BE2C (cell line): Measurements from ENCODE around the gene ADAMTS12.

ENCODE experiments used
- DNase-seq: peaks from one replicate; pipeline ENCODE4 v3.0.0-alpha.2; 2020
- H3K27me3 ChIP-seq: fragments of 250-450 bp; sonication (Bioruptor Pico); 2 replicates; pipeline ENCODE4 v1.5.1; 2020; ENCODE audit warnings: mild to moderate bottlenecking
- H3K36me3 ChIP-seq: fragments of 250-450 bp; sonication (Bioruptor Pico); 2 replicates; pipeline ENCODE4 v1.5.1; 2020; ENCODE audit warnings: mild to moderate bottlenecking
- H3K4me1 ChIP-seq: fragments of 250-450 bp; sonication (Bioruptor Pico); 2 replicates; pipeline ENCODE4 v1.5.1; 2020
- H3K4me3 ChIP-seq: 2 replicates; pipeline ENCODE4 v1.5.1; 2011; ENCODE audit warnings: low read depth, low read length
- H3K9me3 ChIP-seq: fragments of 250-450 bp; sonication (Bioruptor Pico); 2 replicates; pipeline ENCODE4 v1.5.1; 2020
- TF ChIP-seq, protein P1 (sequence below): IDR thresholded peaks from 2 replicates; pipeline ENCODE4 v1.5.1; 2012; ENCODE audit warnings: mild to moderate bottlenecking, low read depth, low read length

Gene ADAMTS12

DNA sequence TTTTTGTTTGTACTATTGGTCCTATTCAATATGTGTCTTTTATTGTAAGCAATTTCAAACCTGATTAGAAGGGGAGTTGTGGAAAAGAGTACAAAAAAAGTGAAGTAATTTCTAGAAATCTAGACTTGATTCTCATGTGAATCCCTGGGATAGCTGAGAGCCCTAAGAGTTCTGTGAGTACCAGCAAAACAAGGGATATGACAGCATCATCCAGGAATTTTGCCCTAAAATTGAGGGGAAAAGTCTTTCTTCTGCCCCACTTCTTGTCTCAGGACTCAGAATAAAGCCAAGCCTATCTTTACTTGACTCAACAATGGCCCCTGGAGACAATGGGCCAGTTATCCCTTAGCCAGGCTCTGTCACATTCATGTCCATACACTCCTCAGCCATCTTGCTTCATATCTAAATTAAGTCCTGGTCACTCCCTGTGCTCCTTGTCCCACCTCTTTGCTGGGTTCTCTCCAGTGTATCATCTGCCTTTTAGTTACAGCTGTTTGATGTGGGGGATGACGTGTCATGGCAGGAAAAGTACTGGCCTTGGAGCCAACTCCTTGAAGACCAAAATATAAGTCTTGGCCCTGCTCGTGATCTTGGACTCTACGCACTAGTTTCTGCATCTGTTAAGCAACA lies 81.2 kb downstream of the ADAMTS12 start:
- no peak for DNase-seq
- Histone ChIP-seq H3K4me1 (no peaks in the 10 kb centered on the region), H3K9me3 (no peaks in the 10 kb centered on the region), H3K27me3 (peaks cover 3% of the 10 kb centered on the region; the same call in 1 of the 2 replicates), H3K4me3 (no peak overlapping the region), H3K36me3 (no peaks in the 10 kb centered on the region)
- TF ChIP-seq, protein P1, sequence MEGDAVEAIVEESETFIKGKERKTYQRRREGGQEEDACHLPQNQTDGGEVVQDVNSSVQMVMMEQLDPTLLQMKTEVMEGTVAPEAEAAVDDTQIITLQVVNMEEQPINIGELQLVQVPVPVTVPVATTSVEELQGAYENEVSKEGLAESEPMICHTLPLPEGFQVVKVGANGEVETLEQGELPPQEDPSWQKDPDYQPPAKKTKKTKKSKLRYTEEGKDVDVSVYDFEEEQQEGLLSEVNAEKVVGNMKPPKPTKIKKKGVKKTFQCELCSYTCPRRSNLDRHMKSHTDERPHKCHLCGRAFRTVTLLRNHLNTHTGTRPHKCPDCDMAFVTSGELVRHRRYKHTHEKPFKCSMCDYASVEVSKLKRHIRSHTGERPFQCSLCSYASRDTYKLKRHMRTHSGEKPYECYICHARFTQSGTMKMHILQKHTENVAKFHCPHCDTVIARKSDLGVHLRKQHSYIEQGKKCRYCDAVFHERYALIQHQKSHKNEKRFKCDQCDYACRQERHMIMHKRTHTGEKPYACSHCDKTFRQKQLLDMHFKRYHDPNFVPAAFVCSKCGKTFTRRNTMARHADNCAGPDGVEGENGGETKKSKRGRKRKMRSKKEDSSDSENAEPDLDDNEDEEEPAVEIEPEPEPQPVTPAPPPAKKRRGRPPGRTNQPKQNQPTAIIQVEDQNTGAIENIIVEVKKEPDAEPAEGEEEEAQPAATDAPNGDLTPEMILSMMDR = no peak

DNA sequence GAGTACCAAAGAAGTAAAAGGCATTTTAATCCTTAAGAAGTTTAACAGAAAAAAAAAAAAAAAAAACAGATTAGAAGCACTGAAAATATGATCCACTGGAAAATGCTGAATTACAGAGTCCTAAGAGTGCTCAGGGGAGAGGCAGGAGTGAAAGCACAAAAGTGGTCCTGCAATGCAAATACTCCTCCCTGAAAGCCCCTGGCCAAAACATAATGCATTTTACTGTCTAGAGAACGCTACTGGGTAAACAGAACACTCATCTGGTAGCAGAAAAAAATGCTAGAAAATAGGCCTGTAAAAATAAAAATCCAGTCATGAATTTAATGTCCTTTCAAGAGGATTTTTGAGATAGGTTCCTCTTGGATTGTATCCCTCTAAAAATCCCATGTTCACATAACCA lies 81.9 kb downstream of the ADAMTS12 start:
- Histone ChIP-seq H3K4me3 (no peak overlapping the region), H3K27me3 (peaks cover 3% of the 10 kb centered on the region; the same call in 1 of the 2 replicates), H3K4me1 (no peaks in the 10 kb centered on the region), H3K36me3 (no peaks in the 10 kb centered on the region), H3K9me3 (no peaks in the 10 kb centered on the region)
- DNase-seq = no peak
- TF ChIP-seq, protein P1 = no peak

DNA sequence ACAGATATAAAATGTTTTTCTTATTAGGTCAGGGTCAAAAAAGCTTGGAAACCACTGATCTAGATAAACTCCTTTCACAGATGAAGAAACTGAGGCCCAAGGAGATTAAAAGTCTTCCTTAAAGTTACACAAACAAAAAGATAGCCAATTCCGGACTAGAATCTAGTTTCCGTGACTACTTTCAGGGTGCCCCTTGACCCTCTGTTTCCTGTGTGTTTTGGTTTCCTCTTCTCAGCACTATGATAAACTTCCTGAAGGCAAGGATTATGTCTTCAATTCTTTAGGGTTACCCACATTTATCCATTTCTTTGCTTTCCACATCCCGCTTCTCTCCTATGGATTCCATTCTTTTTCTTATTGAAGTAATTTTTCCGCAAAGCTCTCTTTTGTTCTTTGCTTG lies 83.1 kb downstream of the ADAMTS12 start:
- Histone ChIP-seq H3K4me3 (no peak overlapping the region), H3K4me1 (no peaks in the 10 kb centered on the region), H3K27me3 (no peaks in the 10 kb centered on the region; the same call in 1 of the 2 replicates), H3K36me3 (no peaks in the 10 kb centered on the region), H3K9me3 (no peaks in the 10 kb centered on the region)
- no peak for DNase-seq
- TF ChIP-seq, protein P1 = no peak

DNA sequence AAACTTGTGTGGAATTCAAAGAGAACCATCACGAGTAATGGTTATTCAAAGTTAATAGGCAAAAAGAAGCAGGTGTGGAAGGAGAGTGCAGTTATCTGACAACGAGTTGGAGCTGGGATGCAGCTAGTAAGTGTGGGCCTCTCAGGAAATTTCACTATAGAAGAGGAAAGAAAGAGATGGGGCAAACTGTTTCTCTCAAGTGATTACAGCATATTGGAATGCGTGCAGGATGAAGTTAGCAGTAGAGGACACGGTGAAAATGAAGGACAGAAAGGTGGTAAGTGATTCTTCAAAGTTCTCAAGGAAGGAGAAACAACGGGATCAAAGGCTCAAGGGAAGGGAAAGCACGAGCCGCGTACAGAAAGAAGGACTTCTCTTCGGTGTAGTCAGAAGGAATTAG lies 84.0 kb downstream of the ADAMTS12 start:
- no peaks in the 10 kb centered on the region for H3K4me1 ChIP-seq
- DNase-seq = no peak
- TF ChIP-seq, protein P1 = no peak
- no peaks in the 10 kb centered on the region for H3K9me3 ChIP-seq
- H3K27me3 ChIP-seq = no peaks in the 10 kb centered on the region; the same call in 1 of the 2 replicates
- no peak overlapping the region for H3K4me3 ChIP-seq
- H3K36me3 ChIP-seq = no peaks in the 10 kb centered on the region

DNA sequence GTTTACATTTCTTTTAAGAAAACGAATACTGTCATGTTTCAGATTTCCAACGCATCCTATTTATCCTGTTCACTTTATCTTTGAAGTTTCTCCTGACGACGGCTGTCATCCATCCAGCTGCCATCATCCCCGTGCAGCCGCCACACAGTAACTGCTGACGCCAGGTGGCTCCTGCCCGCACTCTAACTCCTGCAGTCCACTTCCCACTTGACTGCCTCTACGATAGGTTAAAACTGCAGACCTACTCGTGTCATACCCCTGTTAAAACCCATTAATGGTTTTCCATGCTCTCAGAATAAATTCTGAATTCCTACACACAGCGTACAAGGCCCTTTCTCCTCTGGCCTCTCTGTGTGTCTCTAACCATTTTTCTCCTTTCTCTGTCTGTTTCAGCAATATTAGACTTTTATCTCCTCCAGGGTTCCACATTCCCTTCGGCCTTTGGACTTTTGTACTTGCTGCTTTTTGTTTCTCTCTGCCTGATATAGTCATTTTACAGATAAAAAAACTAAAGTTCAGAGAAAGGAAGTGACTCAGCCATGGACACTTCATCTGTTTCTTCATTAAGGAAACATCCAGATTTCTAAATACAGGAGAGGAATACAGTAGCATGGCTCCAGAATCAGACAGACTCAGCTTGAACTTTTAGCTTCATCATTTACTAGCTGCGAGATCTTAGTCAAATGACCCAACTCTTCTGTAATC lies 84.9 kb downstream of the ADAMTS12 start:
- TF ChIP-seq, protein P1 = peak; percentile 13; the same call in 1 of the 2 replicates
- no peaks in the 10 kb centered on the region for H3K4me1 ChIP-seq
- no peak overlapping the region for H3K4me3 ChIP-seq
- peak; percentile 14 for DNase-seq
- no peaks in the 10 kb centered on the region; the same call in 1 of the 2 replicates for H3K27me3 ChIP-seq
- no peaks in the 10 kb centered on the region for H3K9me3 ChIP-seq
- H3K36me3 ChIP-seq = no peaks in the 10 kb centered on the region

DNA sequence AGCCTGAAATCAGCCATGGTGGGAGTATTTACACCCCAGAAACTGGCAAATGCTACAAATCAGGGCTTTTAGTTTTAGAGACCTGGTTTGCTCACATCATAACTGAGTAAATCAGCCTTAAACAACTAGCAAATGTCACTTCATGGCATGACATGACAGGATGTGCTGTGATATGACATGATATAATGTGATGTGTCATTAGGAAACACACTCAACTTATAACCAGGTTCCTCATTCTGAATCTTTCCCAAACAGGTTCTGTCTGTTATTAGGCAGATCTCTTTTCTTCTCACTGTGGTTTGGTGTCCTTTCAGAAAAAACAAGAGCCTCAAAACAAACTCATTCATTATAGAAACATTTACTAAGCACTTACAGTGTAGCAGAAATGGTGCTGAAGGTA lies 90.5 kb downstream of the ADAMTS12 start:
- H3K4me1 ChIP-seq = no peaks in the 10 kb centered on the region
- H3K36me3 ChIP-seq = no peaks in the 10 kb centered on the region
- TF ChIP-seq, protein P1 = no peak
- no peak for DNase-seq
- no peaks in the 10 kb centered on the region for H3K9me3 ChIP-seq
- H3K27me3 ChIP-seq = no peaks in the 10 kb centered on the region; the same call in 1 of the 2 replicates
- H3K4me3 ChIP-seq = no peak overlapping the region
